ENCODE data around the gene LUC7L.
"Not testable (repeated sequence)": the region's sequence is repeated elsewhere in the genome, so short reads cannot be mapped to it uniquely, and the experiment has no call there.

Gene LUC7L

GRCh38 chr16:172374-172941, 56.8 kb downstream of the LUC7L start, which contains the start of gene HBA2:
Gene HBA2, plus strand, starts transcription at chr16:172876. Its CDS starts 37 bp downstream, at chr16:172913.
- not testable (repeated sequence) for DNase-seq (ENCODE audit: low read depth)

GRCh38 chr16:170788-171187, 58.5 kb downstream of the LUC7L start:
- no peak for TF ChIP-seq CTCF (conservative IDR thresholded peaks at IDR 0.05; ENCODE audit: low read depth, low read length)
- DNase-seq (ENCODE audit: low read depth) = no peak
- H3K4me3 ChIP-seq (ENCODE audit: low read depth, low read length) = no peak overlapping the region

More at GRCh38 chr16:172374-172941, 56.8 kb downstream of the LUC7L start, which contains the start of gene HBA2:
- H3K4me3 ChIP-seq (ENCODE audit: low read depth, low read length) = not testable (repeated sequence)

- not testable (repeated sequence) for H3K4me3 ChIP-seq (ENCODE audit: low read depth, low read length)
- DNase-seq (ENCODE audit: low read depth) = peak; percentile 52
Measured at GRCh38 chr16:170088-170507, 59.2 kb downstream of the LUC7L start.

- no peak for TF ChIP-seq CTCF (conservative IDR thresholded peaks at IDR 0.05; ENCODE audit: low read depth, low read length)
- H3K4me3 ChIP-seq (ENCODE audit: low read depth, low read length) = no peak overlapping the region
- no peak for DNase-seq (ENCODE audit: low read depth)
Measured at GRCh38 chr16:169014-169413, 60.2 kb downstream of the LUC7L start.

GRCh38 chr16:168424-168823, 60.8 kb downstream of the LUC7L start:
- no peak for DNase-seq (ENCODE audit: low read depth)
- H3K4me3 ChIP-seq (ENCODE audit: low read depth, low read length) = no peak overlapping the region
- TF ChIP-seq CTCF (conservative IDR thresholded peaks at IDR 0.05; ENCODE audit: low read depth, low read length) = no peak

- no peak for TF ChIP-seq CTCF (conservative IDR thresholded peaks at IDR 0.05; ENCODE audit: low read depth, low read length)
- DNase-seq (ENCODE audit: low read depth) = no peak
- H3K4me3 ChIP-seq (ENCODE audit: low read depth, low read length) = no peak overlapping the region
Measured at GRCh38 chr16:167122-167690, 62.0 kb downstream of the LUC7L start.

GRCh38 chr16:166375-167121, 62.7 kb downstream of the LUC7L start:
- no peak for TF ChIP-seq CTCF (conservative IDR thresholded peaks at IDR 0.05; ENCODE audit: low read depth, low read length)
- H3K4me3 ChIP-seq (ENCODE audit: low read depth, low read length) = no peak overlapping the region
- no peak for DNase-seq (ENCODE audit: low read depth)
